Neuron (in vitro differentiated cells): ENCODE measurements around the gene LAMB4.

Experiments
- H2AFZ ChIP-seq: one replicate; pipeline ENCODE4 v1.6.1; 2013; ENCODE audit warnings: low read depth, mild to moderate bottlenecking, inconsistent platforms, low read length, moderate library complexity
- H3K27me3 ChIP-seq: one replicate; pipeline ENCODE4 v1.6.1; 2013; ENCODE audit warnings: low read length; ENCODE audit not compliant: insufficient read depth
- H3K36me3 ChIP-seq: one replicate; pipeline ENCODE4 v1.6.1; 2013; ENCODE audit warnings: low read length; ENCODE audit not compliant: insufficient read depth
- H3K4me1 ChIP-seq: one replicate; pipeline ENCODE4 v1.6.1; 2013; ENCODE audit warnings: low read length; ENCODE audit not compliant: insufficient read depth
- H3K4me3 ChIP-seq: 2 replicates; pipeline ENCODE4 v1.5.1; 2013; ENCODE audit warnings: mild to moderate bottlenecking, low read length, moderate library complexity
- H3K9me3 ChIP-seq: one replicate; pipeline ENCODE4 v1.6.1; 2013; ENCODE audit warnings: low read length

LAMB4 gene

GRCh38 chr7:108016841-108017775 is 113.1 kb downstream of the LAMB4 start:
- Histone ChIP-seq H3K4me1 (no peaks in the 10 kb centered on the region), H3K4me3 (no peak overlapping the region), H3K36me3 (no peaks in the 10 kb centered on the region), H3K9me3 (no peaks in the 10 kb centered on the region), H2AFZ (no peak overlapping the region), H3K27me3 (no peaks in the 10 kb centered on the region)

- no peaks in the 10 kb centered on the region for H3K36me3 ChIP-seq
- H3K4me3 ChIP-seq = no peak overlapping the region
- no peak overlapping the region for H2AFZ ChIP-seq
These were observed 114.4 kb downstream of the LAMB4 start for GRCh38 chr7:108015740-108016139.

GRCh38 chr7:108014747-108015682 is 115.1 kb downstream of the LAMB4 start:
- H3K36me3 ChIP-seq = no peaks in the 10 kb centered on the region
- no peak overlapping the region for H2AFZ ChIP-seq
- no peak overlapping the region for H3K4me3 ChIP-seq
- H3K27me3 ChIP-seq = no peaks in the 10 kb centered on the region
- no peaks in the 10 kb centered on the region for H3K4me1 ChIP-seq
- no peaks in the 10 kb centered on the region for H3K9me3 ChIP-seq

More at GRCh38 chr7:108015740-108016139, 114.4 kb downstream of the LAMB4 start:
- Histone ChIP-seq H3K27me3 (no peaks in the 10 kb centered on the region), H3K9me3 (no peaks in the 10 kb centered on the region), H3K4me1 (no peaks in the 10 kb centered on the region)

- Histone ChIP-seq H3K4me3 (no peak overlapping the region), H3K4me1 (no peaks in the 10 kb centered on the region), H3K9me3 (no peaks in the 10 kb centered on the region), H3K36me3 (no peaks in the 10 kb centered on the region), H2AFZ (no peak overlapping the region), H3K27me3 (no peaks in the 10 kb centered on the region)
These were observed 115.9 kb downstream of the LAMB4 start for GRCh38 chr7:108014215-108014614.

GRCh38 chr7:108012499-108013430 is 117.4 kb downstream of the LAMB4 start:
- H3K4me1 ChIP-seq = no peaks in the 10 kb centered on the region
- H3K9me3 ChIP-seq = no peaks in the 10 kb centered on the region
- H3K27me3 ChIP-seq = no peaks in the 10 kb centered on the region
- no peaks in the 10 kb centered on the region for H3K36me3 ChIP-seq
- H3K4me3 ChIP-seq = no peak overlapping the region
- H2AFZ ChIP-seq = no peak overlapping the region

- H3K27me3 ChIP-seq = peaks cover 9% of the 10 kb centered on the region
- no peak overlapping the region for H3K4me3 ChIP-seq
- H3K4me1 ChIP-seq = no peaks in the 10 kb centered on the region
- H3K9me3 ChIP-seq = no peaks in the 10 kb centered on the region
- H2AFZ ChIP-seq = no peak overlapping the region
- H3K36me3 ChIP-seq = no peaks in the 10 kb centered on the region
These were observed 119.8 kb downstream of the LAMB4 start for GRCh38 chr7:108010377-108010776.

- no peaks in the 10 kb centered on the region for H3K36me3 ChIP-seq
- H3K27me3 ChIP-seq = peaks cover 14% of the 10 kb centered on the region
- no peak overlapping the region for H3K4me3 ChIP-seq
- H3K9me3 ChIP-seq = no peaks in the 10 kb centered on the region
- no peaks in the 10 kb centered on the region for H3K4me1 ChIP-seq
- no peak overlapping the region for H2AFZ ChIP-seq
These were observed 120.3 kb downstream of the LAMB4 start for GRCh38 chr7:108009873-108010272.

GRCh38 chr7:108008827-108009226 is 121.3 kb downstream of the LAMB4 start:
- H3K36me3 ChIP-seq = no peaks in the 10 kb centered on the region
- no peak overlapping the region for H3K4me3 ChIP-seq
- no peaks in the 10 kb centered on the region for H3K4me1 ChIP-seq
- H3K9me3 ChIP-seq = no peaks in the 10 kb centered on the region
- H3K27me3 ChIP-seq = peaks cover 22% of the 10 kb centered on the region
- no peak overlapping the region for H2AFZ ChIP-seq

- Histone ChIP-seq H3K9me3 (no peaks in the 10 kb centered on the region), H2AFZ (no peak overlapping the region), H3K4me1 (no peaks in the 10 kb centered on the region), H3K36me3 (no peaks in the 10 kb centered on the region), H3K27me3 (peaks cover 27% of the 10 kb centered on the region), H3K4me3 (no peak overlapping the region)
These were observed 121.9 kb downstream of the LAMB4 start for GRCh38 chr7:108008240-108008639.

GRCh38 chr7:108007762-108008161 is 122.4 kb downstream of the LAMB4 start:
- H3K4me1 ChIP-seq = peaks cover 2% of the 10 kb centered on the region
- H3K4me3 ChIP-seq = no peak overlapping the region
- H3K27me3 ChIP-seq = peaks cover 27% of the 10 kb centered on the region
- H3K9me3 ChIP-seq = no peaks in the 10 kb centered on the region
- H2AFZ ChIP-seq = no peak overlapping the region
- no peaks in the 10 kb centered on the region for H3K36me3 ChIP-seq

GRCh38 chr7:108007261-108007660 is 122.9 kb downstream of the LAMB4 start:
- no peaks in the 10 kb centered on the region for H3K36me3 ChIP-seq
- H2AFZ ChIP-seq = no peak overlapping the region
- peaks cover 7% of the 10 kb centered on the region for H3K4me1 ChIP-seq
- H3K9me3 ChIP-seq = no peaks in the 10 kb centered on the region
- H3K27me3 ChIP-seq = peaks cover 27% of the 10 kb centered on the region
- no peak overlapping the region for H3K4me3 ChIP-seq
